Midbrain (tissue), 1 donor: Measurements from ENCODE around the gene MCM8.
"Not testable (repeated sequence)": the region's sequence is repeated elsewhere in the genome, so short reads cannot be mapped to it uniquely, and the experiment has no call there.

Source experiments
- DNase-seq: peaks from one replicate; lab custom pipeline; 2025; lab: John Stamatoyannopoulos, UW

The MCM8 gene

GRCh38 chr20:6007094-6007528 is 56.7 kb downstream of the MCM8 start:
- no peak for DNase-seq

- no peak for DNase-seq
Measured at GRCh38 chr20:6007529-6008103, 57.2 kb downstream of the MCM8 start.

- peak; percentile 74 for DNase-seq
Measured at GRCh38 chr20:6008254-6008653, 57.8 kb downstream of the MCM8 start.

GRCh38 chr20:6012179-6012578 is 61.7 kb downstream of the MCM8 start:
- no peak for DNase-seq

GRCh38 chr20:6014017-6014416 is 63.6 kb downstream of the MCM8 start:
- no peak for DNase-seq

GRCh38 chr20:6014957-6015356 is 64.5 kb downstream of the MCM8 start:
- DNase-seq: no peak

- no peak for DNase-seq
Measured at GRCh38 chr20:6017467-6017866, 67.0 kb downstream of the MCM8 start.

- DNase-seq: no peak
Measured at GRCh38 chr20:6017880-6018279, 67.4 kb downstream of the MCM8 start.

- no peak for DNase-seq
Measured at GRCh38 chr20:6024768-6025167, 74.3 kb downstream of the MCM8 start.

GRCh38 chr20:6026051-6026450 is 75.6 kb downstream of the MCM8 start:
- DNase-seq: no peak

GRCh38 chr20:6028818-6029217 is 78.4 kb downstream of the MCM8 start:
- no peak for DNase-seq

GRCh38 chr20:6029538-6029937 is 79.1 kb downstream of the MCM8 start:
- no peak for DNase-seq

- DNase-seq: no peak
Measured at GRCh38 chr20:6030453-6031080, 80.1 kb downstream of the MCM8 start.

- not testable (repeated sequence) for DNase-seq
Measured at GRCh38 chr20:6032907-6033306, 82.5 kb downstream of the MCM8 start.

- no peak for DNase-seq
Measured at GRCh38 chr20:6034134-6034969, 83.9 kb downstream of the MCM8 start.

GRCh38 chr20:6036213-6036612 is 85.8 kb downstream of the MCM8 start:
- no peak for DNase-seq

- no peak for DNase-seq
Measured at GRCh38 chr20:6037082-6037481, 86.6 kb downstream of the MCM8 start.

GRCh38 chr20:6038256-6038655 is 87.8 kb downstream of the MCM8 start:
- DNase-seq: peak; percentile 31

GRCh38 chr20:6039766-6040165 is 89.3 kb downstream of the MCM8 start:
- DNase-seq: no peak

- no peak for DNase-seq
Measured at GRCh38 chr20:6040540-6040939, 90.1 kb downstream of the MCM8 start.

- no peak for DNase-seq
Measured at GRCh38 chr20:6040958-6041807, 90.7 kb downstream of the MCM8 start.

- DNase-seq: no peak
Measured at GRCh38 chr20:6041808-6042265, 91.4 kb downstream of the MCM8 start.
